PC-9 (cell line): Measurements from ENCODE around the gene MUSK.

Experiments
- CTCF ChIP-seq: fragments of 200-600 bp; sonication (generic); conservative IDR thresholded peaks from 2 replicates; pipeline ENCODE4 v1.6.1; 2017; ENCODE audit warnings: mixed run types, antibody characterized with exemption, mild to moderate bottlenecking, moderate library complexity
- EZH2 ChIP-seq: fragments of 200-600 bp; sonication (generic); IDR thresholded peaks from 2 replicates; pipeline ENCODE4 v1.8.0; 2017; ENCODE audit warnings: antibody characterized with exemption, low read depth

- TF ChIP-seq EZH2 (no peak), CTCF (no peak)
Observed at GRCh38 chr9:110767559-110768063, 99.0 kb downstream of the MUSK start.
